Duodenal mucosa (tissue), 2 donors: ENCODE data around the gene NGLY1.

Source experiments
- H3K27ac ChIP-seq: one replicate; pipeline ENCODE4 v1.7.0; 2013; ENCODE audit warnings: low read depth, low read length
- H3K27me3 ChIP-seq, 2 donors: one replicate each; pipeline ENCODE4 v1.7.0; 2013; ENCODE audit warnings: low read length in 2 of 2, control low read depth in 1 of 2; ENCODE audit not compliant: insufficient read depth in 2 of 2, control insufficient read depth in 1 of 2
- H3K36me3 ChIP-seq, 2 donors: one replicate each; pipeline ENCODE4 v1.7.0; 2013; ENCODE audit warnings: low read length in 2 of 2, control low read depth in 1 of 2; ENCODE audit not compliant: insufficient read depth in 2 of 2, control insufficient read depth in 1 of 2
- H3K4me1 ChIP-seq, 2 donors: one replicate each; pipeline ENCODE4 v1.7.0; 2013; ENCODE audit warnings: low read length in 2 of 2, control low read depth in 1 of 2; ENCODE audit not compliant: insufficient read depth in 2 of 2, control insufficient read depth in 1 of 2
- H3K4me3 ChIP-seq, 2 donors: one replicate each; pipeline ENCODE4 v1.7.0; 2013; ENCODE audit warnings: low read length in 2 of 2, low read depth in 1 of 2
- H3K9ac ChIP-seq, 2 donors: one replicate each; pipeline ENCODE4 v1.7.0; 2013; ENCODE audit warnings: low read length in 2 of 2, low read depth in 1 of 2
- H3K9me3 ChIP-seq, 2 donors: one replicate each; pipeline ENCODE4 v1.7.0; 2013; ENCODE audit warnings: low read length in 2 of 2, control low read depth in 1 of 2; ENCODE audit not compliant: control insufficient read depth in 1 of 2

The NGLY1 gene

DNA sequence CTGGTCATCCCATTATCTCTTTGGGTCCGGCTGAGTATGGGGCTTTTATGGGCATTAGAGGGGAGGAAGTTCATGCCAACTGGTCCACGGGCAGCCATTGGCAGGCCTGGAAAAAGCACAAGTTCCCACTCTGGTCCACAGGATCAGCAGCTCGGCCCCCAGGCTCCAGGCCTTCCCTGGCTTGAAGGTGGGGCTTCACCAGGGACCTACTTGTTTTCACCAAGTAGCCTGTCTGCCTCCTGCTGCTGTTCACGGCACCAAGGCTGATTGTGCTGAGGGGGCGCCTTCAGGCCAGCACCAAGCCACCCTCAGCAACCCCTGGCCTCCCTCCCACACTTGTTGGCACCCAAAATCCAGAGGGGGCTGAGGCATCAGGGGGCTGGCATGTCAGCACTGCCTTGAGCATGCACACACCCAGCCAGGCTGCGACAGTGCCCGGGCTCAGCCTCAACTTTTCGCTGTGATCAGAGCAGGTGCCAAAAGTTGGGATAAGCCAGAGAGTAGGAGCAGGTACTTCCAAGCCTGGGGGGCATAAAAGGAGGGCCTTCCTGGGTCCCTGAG is 109.4 kb downstream of the NGLY1 start:
- Histone ChIP-seq H3K4me1 (no peaks in the 10 kb centered on the region), H3K27ac (no peak overlapping the region), H3K27me3 (no peaks in the 10 kb centered on the region), H3K9ac (no peak overlapping the region), H3K9me3 (no peaks in the 10 kb centered on the region), H3K36me3 (no peaks in the 10 kb centered on the region), H3K4me3 (no peak overlapping the region)
